BE2C (cell line): ENCODE results near the gene ARMH4.

ENCODE experiments used
- DNase-seq: peaks from one replicate; pipeline ENCODE4 v3.0.0-alpha.2; 2020
- H3K27me3 ChIP-seq: fragments of 250-450 bp; sonication (Bioruptor Pico); 2 replicates; pipeline ENCODE4 v1.5.1; 2020; ENCODE audit warnings: mild to moderate bottlenecking
- H3K36me3 ChIP-seq: fragments of 250-450 bp; sonication (Bioruptor Pico); 2 replicates; pipeline ENCODE4 v1.5.1; 2020; ENCODE audit warnings: mild to moderate bottlenecking
- H3K4me1 ChIP-seq: fragments of 250-450 bp; sonication (Bioruptor Pico); 2 replicates; pipeline ENCODE4 v1.5.1; 2020
- H3K4me3 ChIP-seq: 2 replicates; pipeline ENCODE4 v1.5.1; 2011; ENCODE audit warnings: low read depth, low read length
- H3K9me3 ChIP-seq: fragments of 250-450 bp; sonication (Bioruptor Pico); 2 replicates; pipeline ENCODE4 v1.5.1; 2020
- TF ChIP-seq, protein P1 (sequence below): IDR thresholded peaks from 2 replicates; pipeline ENCODE4 v1.5.1; 2012; ENCODE audit warnings: mild to moderate bottlenecking, low read depth, low read length

The ARMH4 gene

DNA sequence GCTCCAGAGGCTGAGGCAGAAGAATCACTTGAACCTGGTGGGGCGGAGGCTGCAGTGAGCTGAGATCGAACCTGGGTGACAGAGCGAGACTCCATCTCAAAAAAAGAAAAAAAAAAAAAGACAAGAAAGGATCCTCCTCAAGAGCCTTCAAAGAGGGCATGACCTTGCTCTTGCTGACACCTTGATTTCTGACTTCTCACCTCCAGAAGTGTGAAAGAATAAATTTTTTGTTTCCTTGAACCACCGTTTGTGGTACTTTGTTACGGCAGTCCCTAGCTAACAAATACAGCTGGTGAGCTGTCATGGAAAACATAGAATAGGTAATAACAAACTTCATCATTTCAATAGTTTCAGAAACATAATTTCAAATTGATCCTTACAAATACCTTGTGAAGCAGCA is 46.1 kb upstream of the ARMH4 start:
- DNase-seq = no peak
- TF ChIP-seq, protein P1, sequence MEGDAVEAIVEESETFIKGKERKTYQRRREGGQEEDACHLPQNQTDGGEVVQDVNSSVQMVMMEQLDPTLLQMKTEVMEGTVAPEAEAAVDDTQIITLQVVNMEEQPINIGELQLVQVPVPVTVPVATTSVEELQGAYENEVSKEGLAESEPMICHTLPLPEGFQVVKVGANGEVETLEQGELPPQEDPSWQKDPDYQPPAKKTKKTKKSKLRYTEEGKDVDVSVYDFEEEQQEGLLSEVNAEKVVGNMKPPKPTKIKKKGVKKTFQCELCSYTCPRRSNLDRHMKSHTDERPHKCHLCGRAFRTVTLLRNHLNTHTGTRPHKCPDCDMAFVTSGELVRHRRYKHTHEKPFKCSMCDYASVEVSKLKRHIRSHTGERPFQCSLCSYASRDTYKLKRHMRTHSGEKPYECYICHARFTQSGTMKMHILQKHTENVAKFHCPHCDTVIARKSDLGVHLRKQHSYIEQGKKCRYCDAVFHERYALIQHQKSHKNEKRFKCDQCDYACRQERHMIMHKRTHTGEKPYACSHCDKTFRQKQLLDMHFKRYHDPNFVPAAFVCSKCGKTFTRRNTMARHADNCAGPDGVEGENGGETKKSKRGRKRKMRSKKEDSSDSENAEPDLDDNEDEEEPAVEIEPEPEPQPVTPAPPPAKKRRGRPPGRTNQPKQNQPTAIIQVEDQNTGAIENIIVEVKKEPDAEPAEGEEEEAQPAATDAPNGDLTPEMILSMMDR = no peak
- Histone ChIP-seq H3K36me3 (no peaks in the 10 kb centered on the region; the same call in 1 of the 2 replicates), H3K27me3 (no peaks in the 10 kb centered on the region), H3K9me3 (no peaks in the 10 kb centered on the region), H3K4me3 (no peak overlapping the region), H3K4me1 (no peaks in the 10 kb centered on the region)

DNA sequence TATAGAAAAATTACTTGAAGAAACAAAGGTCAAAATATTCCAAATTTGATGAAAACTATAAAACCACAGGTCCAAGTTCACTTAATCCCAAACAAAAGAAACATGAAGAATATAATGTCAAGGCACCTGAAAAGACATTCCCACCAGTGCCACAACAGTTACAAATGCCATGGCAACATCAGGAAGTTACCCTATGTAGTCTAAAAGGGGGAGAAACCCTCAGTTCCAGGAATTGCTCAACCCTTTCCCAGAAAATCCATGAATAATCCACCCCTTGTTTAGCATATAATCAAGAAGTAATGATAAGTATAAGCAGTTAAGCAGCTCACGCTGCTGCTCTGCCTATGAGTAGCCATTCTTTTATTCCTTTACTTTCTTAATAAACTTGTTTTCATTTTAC is 44.2 kb upstream of the ARMH4 start:
- TF ChIP-seq, protein P1 = no peak
- no peaks in the 10 kb centered on the region for H3K4me1 ChIP-seq
- no peaks in the 10 kb centered on the region for H3K9me3 ChIP-seq
- H3K36me3 ChIP-seq = no peaks in the 10 kb centered on the region; the same call in 1 of the 2 replicates
- DNase-seq = no peak
- 0 out of 2 replicates have a peak, but pooled peaks cover 3% of the 10 kb centered on the region for H3K27me3 ChIP-seq
- no peak overlapping the region for H3K4me3 ChIP-seq

DNA sequence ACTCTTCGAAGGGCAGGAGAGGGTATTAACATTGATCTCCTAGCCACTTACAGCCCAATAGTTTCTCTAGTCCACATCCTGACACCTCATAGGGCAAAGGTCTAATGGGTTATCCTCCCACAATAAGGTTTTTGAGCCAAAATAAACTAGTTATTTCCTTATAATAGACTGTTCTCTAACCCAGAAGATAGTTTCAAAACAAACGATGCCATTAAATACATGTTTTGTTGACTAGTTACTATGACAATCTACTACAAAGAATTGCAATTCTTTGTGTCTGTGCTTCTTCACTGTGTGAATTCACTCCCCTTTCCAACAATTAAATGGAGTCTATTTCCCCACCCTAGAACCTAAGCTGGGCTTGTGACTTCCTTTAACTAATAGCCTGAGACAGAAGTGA is 41.5 kb upstream of the ARMH4 start:
- Histone ChIP-seq H3K4me3 (no peak overlapping the region), H3K27me3 (0 out of 2 replicates have a peak, but pooled peaks cover 3% of the 10 kb centered on the region), H3K4me1 (no peaks in the 10 kb centered on the region), H3K9me3 (no peaks in the 10 kb centered on the region), H3K36me3 (no peaks in the 10 kb centered on the region)
- DNase-seq = no peak
- TF ChIP-seq, protein P1 = no peak

DNA sequence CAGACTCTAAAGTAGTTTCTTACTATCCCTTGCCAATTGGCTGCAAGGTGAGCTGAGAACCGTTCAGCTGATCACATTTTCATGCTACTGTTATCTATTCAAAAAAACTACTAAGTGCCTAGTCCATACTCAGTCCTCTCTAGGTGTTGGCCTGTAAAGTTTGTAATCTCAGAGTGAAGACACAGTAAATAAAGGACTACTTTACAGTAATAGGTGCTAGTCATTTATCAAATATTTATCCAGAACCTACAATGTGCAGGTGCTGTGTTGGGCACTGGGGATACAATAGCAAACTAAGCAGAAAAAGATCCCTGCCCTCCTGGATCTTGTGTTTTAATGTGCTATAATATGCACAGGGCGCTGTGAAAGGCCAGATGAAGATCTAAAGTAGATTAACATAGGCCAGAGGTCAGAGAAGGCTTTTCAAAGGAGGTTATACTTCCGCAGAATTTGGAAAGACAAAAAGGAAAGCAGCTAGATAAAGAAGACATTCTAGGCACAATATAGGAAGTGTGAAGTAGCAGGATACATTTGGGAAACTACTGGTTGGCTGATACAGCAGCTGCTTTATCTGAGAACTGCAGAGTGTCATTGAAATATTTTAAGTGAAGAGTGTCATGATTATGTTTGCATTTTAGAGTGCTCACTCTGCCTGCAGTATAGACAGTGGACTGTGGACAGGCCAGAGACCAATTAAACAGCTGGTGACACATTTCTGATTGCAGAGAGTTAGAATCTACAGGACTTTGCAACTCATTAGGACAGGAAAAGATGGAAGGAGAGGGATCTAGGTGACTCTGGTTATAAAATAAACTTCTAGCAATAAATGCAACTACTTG is 40.0 kb upstream of the ARMH4 start:
- H3K9me3 ChIP-seq = no peaks in the 10 kb centered on the region
- no peaks in the 10 kb centered on the region for H3K4me1 ChIP-seq
- TF ChIP-seq, protein P1 = no peak
- H3K4me3 ChIP-seq = no peak overlapping the region
- 0 out of 2 replicates have a peak, but pooled peaks cover 3% of the 10 kb centered on the region for H3K27me3 ChIP-seq
- H3K36me3 ChIP-seq = no peaks in the 10 kb centered on the region
- DNase-seq = no peak

DNA sequence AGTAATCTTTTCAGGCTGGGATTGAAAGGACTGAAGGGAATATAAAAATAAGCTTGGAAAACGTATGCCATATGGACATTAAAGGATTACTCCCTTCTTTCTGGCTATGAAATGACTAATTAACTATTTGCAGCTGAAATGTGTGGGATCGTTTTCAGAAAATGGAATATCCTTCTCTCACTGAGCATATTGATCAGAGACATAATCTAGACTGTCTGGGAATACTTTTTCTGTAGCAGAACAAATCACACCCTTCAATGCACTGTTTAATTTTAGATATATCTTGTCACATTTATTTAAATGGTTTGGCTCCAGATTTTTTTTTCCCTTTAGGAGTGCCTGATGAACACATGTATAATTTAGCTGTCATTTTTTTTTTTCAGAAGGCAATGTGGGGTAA is 37.2 kb upstream of the ARMH4 start:
- H3K4me3 ChIP-seq = no peak overlapping the region
- no peaks in the 10 kb centered on the region for H3K9me3 ChIP-seq
- no peaks in the 10 kb centered on the region for H3K4me1 ChIP-seq
- TF ChIP-seq, protein P1 = no peak
- H3K27me3 ChIP-seq = 0 out of 2 replicates have a peak, but pooled peaks cover 3% of the 10 kb centered on the region
- H3K36me3 ChIP-seq = no peaks in the 10 kb centered on the region
- DNase-seq = no peak

DNA sequence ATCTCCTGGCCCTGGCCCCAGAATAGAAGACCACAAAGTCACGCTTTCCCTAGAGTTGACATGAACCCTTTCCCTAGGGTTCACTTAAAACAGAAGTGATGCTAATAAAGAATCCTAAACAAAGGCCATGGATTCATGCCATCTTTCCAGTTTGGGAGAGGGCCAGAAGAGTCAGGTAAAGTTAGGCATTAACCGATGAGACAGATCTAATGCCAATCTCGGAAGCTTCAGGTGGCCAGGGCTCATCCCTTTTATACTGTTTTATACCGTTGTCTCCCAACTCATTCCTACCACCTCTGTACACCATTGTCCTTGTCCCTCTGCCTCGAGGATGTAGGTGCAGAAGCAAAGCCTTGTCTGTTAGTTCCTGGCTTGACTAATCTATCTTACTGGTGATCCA is 25.1 kb upstream of the ARMH4 start:
- H3K4me3 ChIP-seq = no peak overlapping the region
- no peaks in the 10 kb centered on the region for H3K27me3 ChIP-seq
- no peaks in the 10 kb centered on the region for H3K4me1 ChIP-seq
- TF ChIP-seq, protein P1 = no peak
- no peak for DNase-seq
- no peaks in the 10 kb centered on the region for H3K36me3 ChIP-seq
- no peaks in the 10 kb centered on the region for H3K9me3 ChIP-seq
